Activated CD8-positive, alpha-beta T cell treated with anti-CD3 and anti-CD28 coated beads, Interleukin-2, amount 10 ng/mL, durations not matched to agents 7 days and 5 days (primary cell): ENCODE measurements around the gene DGKQ. TPM values are rescaled to one million over a fixed set of nuclear protein-coding genes. Genes with fewer than 3 reads are reported as not detected.
A peak's percentile ranks its signal among the peaks of the same experiment; 100 is the strongest.
"Not testable (repeated sequence)": the region's sequence is repeated elsewhere in the genome, so short reads cannot be mapped to it uniquely, and the experiment has no call there.

Experiments used
- ATAC-seq: fragments of 150-1000 bp; cut with Tn5 transposase; one replicate; pipeline ENCODE4 v1.10.0; 2021; ENCODE audit warnings: moderate library complexity
- CTCF ChIA-PET: fragments of 350-600 bp; sonication (Branson Sonifier 250); formaldehyde crosslinking; loops from one replicate; lab custom pipeline; 2021; ENCODE audit warnings: antibody characterized with exemption; lab: Charles Lee
- POLR2A ChIA-PET: fragments of 350-600 bp; sonication (Branson Sonifier 250); formaldehyde crosslinking; loops from one replicate; lab custom pipeline; 2021; ENCODE audit warnings: antibody characterized with exemption; lab: Charles Lee
- DNase-seq: peaks from one replicate; pipeline ENCODE4 v3.0.0-alpha.2; 2020
- H3K27ac Mint-ChIP-seq: one replicate; pipeline ENCODE4 v1.8.0; 2021; ENCODE audit warnings: mild to moderate bottlenecking, mixed read lengths
- H3K27me3 Mint-ChIP-seq: one replicate; pipeline ENCODE4 v1.8.0; 2021; ENCODE audit warnings: low read depth, mixed read lengths
- H3K36me3 Mint-ChIP-seq: one replicate; pipeline ENCODE4 v1.8.0; 2021; ENCODE audit warnings: low read depth, mixed read lengths
- H3K4me1 Mint-ChIP-seq: one replicate; pipeline ENCODE4 v1.8.0; 2021; ENCODE audit warnings: low read depth, mixed read lengths
- H3K4me3 Mint-ChIP-seq: one replicate; pipeline ENCODE4 v1.8.0; 2021; ENCODE audit warnings: mild to moderate bottlenecking, mixed read lengths
- H3K9me3 Mint-ChIP-seq: one replicate; pipeline ENCODE4 v1.8.0; 2022; ENCODE audit warnings: mixed read lengths; ENCODE audit not compliant: insufficient read depth
- total RNA-seq, 2 experiments: library from RNA; stranded (reverse); gene quantifications; one replicate each; pipeline ENCODE4 v1.2.3, GENCODE V29; 2021

DGKQ gene
- total RNA-seq, 2 experiments from 2014 or later, result 15.9 to 16.2 TPM

GRCh38 chr4:978957-979701, 5.8 kb upstream of the DGKQ start:
- no peaks in the 10 kb centered on the region for H3K27me3 Mint-ChIP-seq
- H3K36me3 Mint-ChIP-seq, result no peaks in the 10 kb centered on the region
- no peaks in the 10 kb centered on the region for H3K9me3 Mint-ChIP-seq
- H3K4me1 Mint-ChIP-seq, result peaks cover 13% of the 10 kb centered on the region
- POLR2A ChIA-PET, result no interaction called here
- DNase-seq (no peak), ATAC-seq (no peak)
- H3K27ac Mint-ChIP-seq, result no peak overlapping the region
- H3K4me3 Mint-ChIP-seq, result no peak overlapping the region
- CTCF ChIA-PET, result interaction anchor here (0.6 kb wide), 1 partner anchor 305 kb away, joined by 4 read pairs; the partner anchor contains the start of gene ATP5ME

- CTCF ChIA-PET, POLR2A ChIA-PET, ATAC-seq, H3K9me3 Mint-ChIP-seq, H3K27me3 Mint-ChIP-seq, DNase-seq, H3K27ac Mint-ChIP-seq, H3K4me3 Mint-ChIP-seq, H3K36me3 Mint-ChIP-seq: not testable (repeated sequence)
- peaks cover 20% of the 10 kb centered on the region for H3K4me1 Mint-ChIP-seq
Observed at GRCh38 chr4:976016-976415, 2.6 kb upstream of the DGKQ start.

- peaks cover 30% of the 10 kb centered on the region for H3K4me1 Mint-ChIP-seq
- H3K4me3 Mint-ChIP-seq, result no peak overlapping the region
- CTCF ChIA-PET, result interaction anchor here (1.3 kb wide), 1 partner anchor 12 kb away, joined by 3 read pairs; the partner anchor contains the start of gene IDUA
- H3K36me3 Mint-ChIP-seq, result no peaks in the 10 kb centered on the region
- ATAC-seq (no peak), DNase-seq (no peak)
- H3K27me3 Mint-ChIP-seq, result no peaks in the 10 kb centered on the region
- no peak overlapping the region for H3K27ac Mint-ChIP-seq
- POLR2A ChIA-PET, result interaction anchor here (1.5 kb wide), 1 partner anchor 42 kb away, joined by 4 read pairs; the partner anchor contains the start of genes GAK and TMEM175
- no peaks in the 10 kb centered on the region for H3K9me3 Mint-ChIP-seq
Observed at GRCh38 chr4:974668-975067, 1.3 kb upstream of the DGKQ start.

- Mint-ChIP-seq H3K27ac (no peak overlapping the region), H3K9me3 (no peaks in the 10 kb centered on the region), H3K4me3 (peak overlapping the region; percentile 52), H3K27me3 (no peaks in the 10 kb centered on the region), H3K4me1 (peaks cover 30% of the 10 kb centered on the region), H3K36me3 (no peaks in the 10 kb centered on the region)
- ChIA-PET CTCF (interaction anchor here (1.2 to 1.7 kb wide), 2 partner anchors 14 to 230 kb away, joined by 4 read pairs; partner anchors contain the start of gene IDUA), POLR2A (interaction anchor here (1.1 to 1.6 kb wide), 3 partner anchors 10 to 41 kb away, joined by 3 to 4 read pairs (median 4); partner anchors contain the start of genes GAK and TMEM175)
- peak; percentile 62 for DNase-seq
- peak; percentile 61 for ATAC-seq
Observed at GRCh38 chr4:972651-973424, 531 bp downstream of the DGKQ start.

GRCh38 chr4:971666-972500, 1.5 kb downstream of the DGKQ start:
- no peaks in the 10 kb centered on the region for H3K36me3 Mint-ChIP-seq
- no peak for ATAC-seq
- H3K27me3 Mint-ChIP-seq, result no peaks in the 10 kb centered on the region
- ChIA-PET POLR2A (interaction anchor here (1.2 to 1.6 kb wide), 2 partner anchors 39 to 40 kb away, joined by 4 read pairs; partner anchors contain the start of genes GAK and TMEM175), CTCF (interaction anchor here (1.7 kb wide), 1 partner anchor 229 kb away, joined by 4 read pairs; no protein-coding TSS in a partner anchor)
- no peak for DNase-seq
- H3K4me1 Mint-ChIP-seq, result peaks cover 25% of the 10 kb centered on the region
- H3K9me3 Mint-ChIP-seq, result no peaks in the 10 kb centered on the region
- H3K27ac Mint-ChIP-seq, result no peak overlapping the region
- peak overlapping the region; percentile 52 for H3K4me3 Mint-ChIP-seq

- ChIA-PET CTCF (no interaction called here), POLR2A (interaction anchor here (0.5 to 1.0 kb wide), 3 partner anchors 39 to 113 kb away, joined by 3 read pairs; partner anchors contain the start of genes GAK and TMEM175)
- no peaks in the 10 kb centered on the region for H3K9me3 Mint-ChIP-seq
- DNase-seq, result no peak
- no peak overlapping the region for H3K4me3 Mint-ChIP-seq
- no peaks in the 10 kb centered on the region for H3K27me3 Mint-ChIP-seq
- ATAC-seq, result no peak
- H3K27ac Mint-ChIP-seq, result peak overlapping the region; percentile 60
- H3K4me1 Mint-ChIP-seq, result peaks cover 19% of the 10 kb centered on the region
- H3K36me3 Mint-ChIP-seq, result no peaks in the 10 kb centered on the region
Observed at GRCh38 chr4:970854-971520, 2.4 kb downstream of the DGKQ start.

- POLR2A ChIA-PET, result interaction anchor here (0.6 to 1.0 kb wide), 2 partner anchors 38 to 41 kb away, joined by 3 read pairs; partner anchors contain the start of genes GAK and TMEM175
Observed at GRCh38 chr4:970046-970745, 3.2 kb downstream of the DGKQ start.

GRCh38 chr4:968621-969394, 4.6 kb downstream of the DGKQ start:
- ATAC-seq (no peak), DNase-seq (no peak)
- POLR2A ChIA-PET, result no interaction called here
- CTCF ChIA-PET, result no interaction called here
- H3K4me3 Mint-ChIP-seq, result no peak overlapping the region
- H3K36me3 Mint-ChIP-seq, result no peaks in the 10 kb centered on the region
- no peaks in the 10 kb centered on the region for H3K9me3 Mint-ChIP-seq
- H3K27me3 Mint-ChIP-seq, result no peaks in the 10 kb centered on the region
- no peak overlapping the region for H3K27ac Mint-ChIP-seq
- peaks cover 17% of the 10 kb centered on the region for H3K4me1 Mint-ChIP-seq

More at GRCh38 chr4:970046-970745, 3.2 kb downstream of the DGKQ start:
- no peak for ATAC-seq
- no peaks in the 10 kb centered on the region for H3K9me3 Mint-ChIP-seq
- CTCF ChIA-PET, result interaction anchor here (0.8 kb wide), 1 partner anchor 38 kb away, joined by 4 read pairs; the partner anchor contains the start of genes GAK and TMEM175
- H3K27me3 Mint-ChIP-seq, result no peaks in the 10 kb centered on the region
- H3K4me3 Mint-ChIP-seq, result peak overlapping the region; percentile 34
- H3K27ac Mint-ChIP-seq, result peak overlapping the region; percentile 60
- H3K36me3 Mint-ChIP-seq, result no peaks in the 10 kb centered on the region
- peaks cover 19% of the 10 kb centered on the region for H3K4me1 Mint-ChIP-seq
- DNase-seq, result peak; percentile 34

- H3K27me3 Mint-ChIP-seq, result no peaks in the 10 kb centered on the region
- peaks cover 17% of the 10 kb centered on the region for H3K4me1 Mint-ChIP-seq
- no peak for ATAC-seq
- no peaks in the 10 kb centered on the region for H3K36me3 Mint-ChIP-seq
- no peak overlapping the region for H3K4me3 Mint-ChIP-seq
- ChIA-PET CTCF (no interaction called here), POLR2A (no interaction called here)
- no peak for DNase-seq
- no peak overlapping the region for H3K27ac Mint-ChIP-seq
- H3K9me3 Mint-ChIP-seq, result no peaks in the 10 kb centered on the region
Observed at GRCh38 chr4:968221-968620, 5.1 kb downstream of the DGKQ start.
